HG03575 (cell line): ENCODE results near the gene SYNJ2.

Experiments used
- ATAC-seq: cut with Tn5 transposase; IDR thresholded peaks from one replicate; pipeline ENCODE4 v1.9.1; 2021; ENCODE audit not compliant: unreplicated experiment, insufficient number of reproducible peaks, low FRiP score; ENCODE audit errors: extremely low read depth

Gene SYNJ2

DNA sequence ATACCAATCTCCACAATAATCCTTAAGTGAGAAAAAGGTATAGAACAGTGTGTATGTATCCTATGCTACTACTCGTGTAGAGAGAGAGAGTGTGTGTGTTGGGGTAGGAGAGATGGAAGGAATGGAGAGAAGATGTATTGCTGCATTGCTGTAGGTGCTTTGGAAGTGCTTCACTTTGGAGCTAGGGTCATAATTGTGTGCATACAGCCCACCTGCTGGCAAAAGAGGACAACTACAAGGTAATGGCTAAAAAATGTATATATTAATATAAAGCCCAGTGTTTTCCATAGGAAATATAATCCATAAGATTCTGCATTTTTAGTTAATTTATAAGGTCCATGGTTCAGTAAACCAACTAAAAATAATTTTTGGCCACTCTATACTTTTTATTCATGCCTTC, 150.3 kb downstream of the SYNJ2 start:
- ATAC-seq = no peak

DNA sequence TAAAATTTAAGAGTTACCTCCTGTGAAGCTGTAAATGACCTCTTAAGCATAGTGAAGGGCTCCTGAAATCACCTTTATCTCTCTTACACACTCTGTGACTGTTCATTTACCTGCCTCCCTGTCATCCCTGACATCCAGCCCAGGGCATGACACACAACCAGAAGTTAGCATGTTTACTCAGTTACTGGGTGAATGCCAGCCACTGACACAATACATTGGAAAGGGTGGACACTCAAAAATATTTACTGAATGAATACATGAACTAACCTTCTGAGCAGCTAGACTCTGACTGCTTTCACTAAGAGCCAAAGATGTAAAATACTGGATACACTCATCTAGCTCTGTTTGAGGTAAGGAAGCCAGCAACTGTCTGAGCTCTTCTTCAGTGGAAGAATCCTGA, 161.1 kb downstream of the SYNJ2 start:
- no peak for ATAC-seq

DNA sequence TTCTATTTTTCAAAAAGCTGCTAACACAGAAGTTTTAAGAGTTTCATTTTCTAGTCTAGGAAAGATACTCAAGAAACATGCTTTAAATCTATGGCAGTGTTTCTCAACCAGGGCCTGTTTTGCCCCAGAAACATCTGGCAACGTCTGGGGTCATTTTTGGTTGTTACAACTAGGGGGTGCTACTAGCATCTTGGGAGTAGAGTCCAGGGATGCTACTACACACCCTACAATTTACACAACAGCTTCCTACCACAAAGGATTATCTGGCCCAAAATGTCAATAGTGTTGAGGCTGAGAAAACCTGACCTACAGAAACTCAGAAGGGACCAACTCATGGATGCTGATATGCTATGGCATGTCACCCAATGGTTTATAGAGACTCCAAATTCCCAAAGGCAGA, 162.0 kb downstream of the SYNJ2 start:
- no peak for ATAC-seq
